ENCODE data around the gene CHRND.

CHRND gene

GRCh38 chr2:232488097-232488711, 37.8 kb upstream of the CHRND start:
- DNase-seq: no peak

- DNase-seq: no peak
Observed at GRCh38 chr2:232488721-232489300, 37.1 kb upstream of the CHRND start.

GRCh38 chr2:232489516-232490220, 36.3 kb upstream of the CHRND start:
- DNase-seq: no peak

GRCh38 chr2:232490221-232491138, 35.5 kb upstream of the CHRND start:
- no peak for DNase-seq

- DNase-seq: no peak
Observed at GRCh38 chr2:232491139-232491780, 34.7 kb upstream of the CHRND start.

- DNase-seq: no peak
Observed at GRCh38 chr2:232492236-232492848, 33.6 kb upstream of the CHRND start.

- DNase-seq: no peak
Observed at GRCh38 chr2:232492963-232493700, 32.8 kb upstream of the CHRND start.

GRCh38 chr2:232493701-232494474, 32.1 kb upstream of the CHRND start:
- DNase-seq: no peak

- DNase-seq: no peak
Observed at GRCh38 chr2:232494542-232494941, 31.4 kb upstream of the CHRND start.

- no peak for DNase-seq
Observed at GRCh38 chr2:232495292-232495691, 30.7 kb upstream of the CHRND start.

- no peak for DNase-seq
Observed at GRCh38 chr2:232496501-232497270, 29.3 kb upstream of the CHRND start.

GRCh38 chr2:232497348-232497747, 28.6 kb upstream of the CHRND start:
- DNase-seq: no peak

- DNase-seq: no peak
Observed at GRCh38 chr2:232498452-232498851, 27.5 kb upstream of the CHRND start.

GRCh38 chr2:232501331-232501771, 24.6 kb upstream of the CHRND start:
- no peak for DNase-seq

- DNase-seq: no peak
Observed at GRCh38 chr2:232501794-232502390, 24.1 kb upstream of the CHRND start.

- DNase-seq: no peak
Observed at GRCh38 chr2:232502511-232502910, 23.4 kb upstream of the CHRND start.

GRCh38 chr2:232502911-232503808, 22.8 kb upstream of the CHRND start:
- peak; percentile 32 for DNase-seq

GRCh38 chr2:232503809-232504323, 22.1 kb upstream of the CHRND start:
- no peak for DNase-seq

Measured in T-helper 9 cell (primary cell).